OCI-LY3 (cell line): ENCODE data around the gene RPL12.

ENCODE experiments used
- H2AFZ ChIP-seq: fragments of 200-600, 300-600 bp; shearing (Covaris generic); 2 replicates; pipeline ENCODE4 v1.6.0; 2014; ENCODE audit warnings: antibody characterized with exemption, low read depth, low read length
- H3K27ac ChIP-seq: fragments of 200-600, 300-600 bp; sonication (generic); 2 replicates; pipeline ENCODE4 v1.5.1; 2014; ENCODE audit warnings: mild to moderate bottlenecking, low read length, moderate library complexity, mixed read lengths
- H3K27me3 ChIP-seq: fragments of 200-600, 300-600 bp; sonication (generic); 2 replicates; pipeline ENCODE4 v1.6.1; 2014; ENCODE audit warnings: low read depth, low read length, mixed read lengths
- H3K36me3 ChIP-seq: fragments of 200-600, 300-600 bp; sonication (generic); replicated peaks from 2 replicates; pipeline ENCODE3; 2014; ENCODE audit warnings: low read depth, low read length, mixed read lengths
- H3K4me1 ChIP-seq: fragments of 300-600, 200-600 bp; sonication (generic); 2 replicates; pipeline ENCODE4 v1.6.1; 2014; ENCODE audit warnings: low read length, mixed read lengths
- H3K4me2 ChIP-seq: fragments of 200-600, 300-600 bp; sonication (generic); 2 replicates; pipeline ENCODE4 v1.6.1; 2014; ENCODE audit warnings: low read length, mixed read lengths
- H3K4me3 ChIP-seq: fragments of 300-600, 200-600 bp; sonication (generic); 2 replicates; pipeline ENCODE4 v1.5.1; 2014; ENCODE audit warnings: antibody characterized with exemption, mild to moderate bottlenecking, low read length, moderate library complexity
- H3K79me2 ChIP-seq: fragments of 300-600, 200-600 bp; shearing (Covaris generic); 2 replicates; pipeline ENCODE4 v1.6.1; 2014; ENCODE audit warnings: mild to moderate bottlenecking, low read length, mixed read lengths
- H3K9ac ChIP-seq: fragments of 300-600, 200-600 bp; shearing (Covaris generic); 2 replicates; pipeline ENCODE4 v1.6.0; 2014; ENCODE audit warnings: mild to moderate bottlenecking, low read length, moderate library complexity
- H3K9me3 ChIP-seq: fragments of 200-600, 300-600 bp; shearing (Covaris generic); 2 replicates; pipeline ENCODE4 v1.6.1; 2014; ENCODE audit warnings: low read length, mixed read lengths; ENCODE audit not compliant: insufficient read depth
- H4K20me1 ChIP-seq: fragments of 200-600, 300-600 bp; sonication (generic); 2 replicates; pipeline ENCODE4 v1.6.1; 2016; ENCODE audit warnings: low read length, mixed read lengths; ENCODE audit not compliant: insufficient read depth
- EZH2phosphoT487 ChIP-seq: fragments of 200-600 bp; shearing (Covaris generic); IDR thresholded peaks from 2 replicates; pipeline ENCODE4 v1.6.1; 2018; ENCODE audit warnings: antibody characterized with exemption, mixed run types, low read depth
- TF ChIP-seq, protein P1 (sequence below): fragments of 200-600, 300-600 bp; sonication (generic); IDR thresholded peaks from 2 replicates; pipeline ENCODE4 v1.5.1; 2014; ENCODE audit warnings: antibody characterized with exemption, low read length, low read depth

RPL12 gene

GRCh38 chr9:127422787-127423186, 28.4 kb downstream of the RPL12 start:
- Histone ChIP-seq H3K27me3 (no peaks in the 10 kb centered on the region), H3K79me2 (peaks cover 47% of the 10 kb centered on the region), H3K9ac (peak overlapping the region; percentile 97; the same call in 1 of the 2 replicates), H3K36me3 (peaks cover 5% of the 10 kb centered on the region), H3K9me3 (no peaks in the 10 kb centered on the region), H3K4me2 (peak overlapping the region; percentile 99), H4K20me1 (no peaks in the 10 kb centered on the region), H3K4me3 (peak overlapping the region; percentile 98), H3K4me1 (peaks cover 15% of the 10 kb centered on the region), H3K27ac (no peak overlapping the region), H2AFZ (no peak overlapping the region)
- no peak for TF ChIP-seq EZH2phosphoT487
- TF ChIP-seq, protein P1, sequence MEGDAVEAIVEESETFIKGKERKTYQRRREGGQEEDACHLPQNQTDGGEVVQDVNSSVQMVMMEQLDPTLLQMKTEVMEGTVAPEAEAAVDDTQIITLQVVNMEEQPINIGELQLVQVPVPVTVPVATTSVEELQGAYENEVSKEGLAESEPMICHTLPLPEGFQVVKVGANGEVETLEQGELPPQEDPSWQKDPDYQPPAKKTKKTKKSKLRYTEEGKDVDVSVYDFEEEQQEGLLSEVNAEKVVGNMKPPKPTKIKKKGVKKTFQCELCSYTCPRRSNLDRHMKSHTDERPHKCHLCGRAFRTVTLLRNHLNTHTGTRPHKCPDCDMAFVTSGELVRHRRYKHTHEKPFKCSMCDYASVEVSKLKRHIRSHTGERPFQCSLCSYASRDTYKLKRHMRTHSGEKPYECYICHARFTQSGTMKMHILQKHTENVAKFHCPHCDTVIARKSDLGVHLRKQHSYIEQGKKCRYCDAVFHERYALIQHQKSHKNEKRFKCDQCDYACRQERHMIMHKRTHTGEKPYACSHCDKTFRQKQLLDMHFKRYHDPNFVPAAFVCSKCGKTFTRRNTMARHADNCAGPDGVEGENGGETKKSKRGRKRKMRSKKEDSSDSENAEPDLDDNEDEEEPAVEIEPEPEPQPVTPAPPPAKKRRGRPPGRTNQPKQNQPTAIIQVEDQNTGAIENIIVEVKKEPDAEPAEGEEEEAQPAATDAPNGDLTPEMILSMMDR, result no peak

- H3K4me2 ChIP-seq, result no peak overlapping the region
- H4K20me1 ChIP-seq, result no peaks in the 10 kb centered on the region
- H3K27me3 ChIP-seq, result no peaks in the 10 kb centered on the region
- peaks cover 43% of the 10 kb centered on the region for H3K79me2 ChIP-seq
- peaks cover 15% of the 10 kb centered on the region for H3K4me1 ChIP-seq
- H3K36me3 ChIP-seq, result peaks cover 5% of the 10 kb centered on the region
- H2AFZ ChIP-seq, result no peak overlapping the region
- H3K9me3 ChIP-seq, result no peaks in the 10 kb centered on the region
- no peak overlapping the region for H3K9ac ChIP-seq
- TF ChIP-seq, protein P1, result no peak
- TF ChIP-seq EZH2phosphoT487, result no peak
- no peak overlapping the region for H3K27ac ChIP-seq
- no peak overlapping the region for H3K4me3 ChIP-seq
These were observed 28.9 kb downstream of the RPL12 start for GRCh38 chr9:127422133-127422782.

- Histone ChIP-seq H3K4me2 (no peak overlapping the region), H3K27ac (no peak overlapping the region), H3K9me3 (no peaks in the 10 kb centered on the region), H2AFZ (no peak overlapping the region), H3K79me2 (peaks cover 34% of the 10 kb centered on the region), H3K4me3 (no peak overlapping the region), H4K20me1 (no peaks in the 10 kb centered on the region), H3K36me3 (no peaks in the 10 kb centered on the region), H3K4me1 (peaks cover 15% of the 10 kb centered on the region), H3K27me3 (no peaks in the 10 kb centered on the region), H3K9ac (no peak overlapping the region)
- TF ChIP-seq, protein P1, result no peak
- no peak for TF ChIP-seq EZH2phosphoT487
These were observed 30.1 kb downstream of the RPL12 start for GRCh38 chr9:127421057-127421456.

- Histone ChIP-seq H3K4me3 (no peak overlapping the region), H3K27me3 (no peaks in the 10 kb centered on the region), H4K20me1 (no peaks in the 10 kb centered on the region), H2AFZ (no peak overlapping the region), H3K79me2 (peaks cover 17% of the 10 kb centered on the region), H3K9me3 (no peaks in the 10 kb centered on the region), H3K27ac (no peak overlapping the region), H3K4me2 (no peak overlapping the region), H3K4me1 (peaks cover 8% of the 10 kb centered on the region), H3K9ac (no peak overlapping the region), H3K36me3 (no peaks in the 10 kb centered on the region)
- TF ChIP-seq EZH2phosphoT487, result no peak
- TF ChIP-seq, protein P1, result no peak
These were observed 31.9 kb downstream of the RPL12 start for GRCh38 chr9:127419348-127419747.
